Vagina (tissue), 2 donors: ENCODE measurements around the gene SUPT16H. TPM values are rescaled to one million over a fixed set of nuclear protein-coding genes. Genes with fewer than 3 reads are reported as not detected.
A peak's percentile ranks its signal among the peaks of the same experiment; 100 is the strongest.
"Not testable (repeated sequence)": the region's sequence is repeated elsewhere in the genome, so short reads cannot be mapped to it uniquely, and the experiment has no call there.

Source experiments
- DNase-seq, 2 donors: peaks; one replicate each; pipeline ENCODE4 v3.0.0-alpha.2; 2017; ENCODE audit errors: extremely low spot score in 2 of 2
- H3K27ac ChIP-seq: fragments of 200-600 bp; sonication (generic); one replicate; pipeline ENCODE4 v1.5.1; 2019
- H3K27me3 ChIP-seq: fragments of 200-600 bp; sonication (generic); one replicate; pipeline ENCODE4 v1.5.1; 2019
- H3K36me3 ChIP-seq, 2 donors: fragments of 200-600 bp; sonication (generic); one replicate each; pipeline ENCODE4 v1.5.1; 2017 to 2019
- H3K4me1 ChIP-seq: fragments of 200-600 bp; sonication (generic); one replicate; pipeline ENCODE4 v1.5.1; 2019
- H3K4me3 ChIP-seq, 2 donors: fragments of 200-600 bp; sonication (generic); 1 replicate in 1 of 2; 2 replicates in 1 of 2; pipeline ENCODE4 v1.5.1; 2016 to 2019
- H3K9me3 ChIP-seq: fragments of 200-600 bp; sonication (generic); one replicate; pipeline ENCODE4 v1.5.1; 2019
- CTCF ChIP-seq, 3 experiments: fragments of 450-650 bp in 2 of 3; fragments of 200-600 bp in 1 of 3; sonication (generic) in 1 of 3; IDR thresholded peaks; one replicate each; pipeline ENCODE4 v1.5.1; 2017 to 2019; ENCODE audit warnings: antibody characterized with exemption in 3 of 3, mild to moderate bottlenecking in 2 of 3, moderate library complexity in 2 of 3
- POLR2A ChIP-seq, 2 donors: fragments of 450-650 bp; IDR thresholded peaks; one replicate each; pipeline ENCODE4 v1.6.1; 2017; ENCODE audit warnings: antibody characterized with exemption in 2 of 2, mild to moderate bottlenecking in 2 of 2, moderate library complexity in 2 of 2
- POLR2AphosphoS5 ChIP-seq, 2 donors: sonication (generic); formaldehyde crosslinking; IDR thresholded peaks; one replicate each; pipeline ENCODE4 v1.9.0; 2017; ENCODE audit warnings: antibody characterized with exemption in 2 of 2, mild to moderate bottlenecking in 2 of 2, low read depth in 1 of 2; ENCODE audit not compliant: insufficient read depth in 1 of 2
- intact Hi-C: fragments of 100-400 bp; cut with DNase I; formaldehyde crosslinking; loops from one replicate; pipeline ENCODE4 v1.15.1; 2023
- small RNA-seq: library from RNA; depleted of rRNA; stranded (forward); fragments of <200 nt; gene quantifications from one replicate; pipeline ENCODE3, GENCODE V24; 2016
- total RNA-seq: library from RNA; depleted of rRNA; stranded (reverse); fragments of >200 nt; gene quantifications from one replicate; pipeline ENCODE4 v1.2.3, GENCODE V29; 2016

Gene SUPT16H
- total RNA-seq, 1 donor from 2014 or later, result 50.1 TPM

- H3K36me3 ChIP-seq, result no peaks in the 10 kb centered on the region
- H3K27ac ChIP-seq, result no peak overlapping the region
- DNase-seq, result no peak
Measured at GRCh38 chr14:21307637-21308036, 76.2 kb downstream of the SUPT16H start.

GRCh38 chr14:21302836-21303140, 81.0 kb downstream of the SUPT16H start:
- DNase-seq, H3K27ac ChIP-seq, H3K4me1 ChIP-seq, H3K27me3 ChIP-seq, H3K9me3 ChIP-seq, H3K4me3 ChIP-seq, intact Hi-C loops, H3K36me3 ChIP-seq: not testable (repeated sequence)

More at GRCh38 chr14:21307637-21308036, 76.2 kb downstream of the SUPT16H start:
- no peak for TF ChIP-seq POLR2AphosphoS5 (IDR thresholded peaks at IDR 0.05; ENCODE audit: insufficient read depth in 1 of 2, low read depth in 1 of 2)
- no peak for TF ChIP-seq CTCF (IDR thresholded peaks at IDR 0.05)
- TF ChIP-seq POLR2A (IDR thresholded peaks at IDR 0.05), result no peak
- Histone ChIP-seq H3K4me1 (peaks cover 6% of the 10 kb centered on the region), H3K9me3 (no peaks in the 10 kb centered on the region), H3K4me3 (no peak overlapping the region), H3K27me3 (no peaks in the 10 kb centered on the region)
- intact Hi-C loops, result no loop called here

GRCh38 chr14:21302013-21302835, 81.6 kb downstream of the SUPT16H start:
- Histone ChIP-seq H3K36me3 (no peaks in the 10 kb centered on the region), H3K4me3 (no peak overlapping the region), H3K27ac (no peak overlapping the region), H3K4me1 (no peaks in the 10 kb centered on the region), H3K27me3 (no peaks in the 10 kb centered on the region), H3K9me3 (no peaks in the 10 kb centered on the region)
- TF ChIP-seq CTCF (IDR thresholded peaks at IDR 0.05) (no peak), POLR2A (IDR thresholded peaks at IDR 0.05) (no peak), POLR2AphosphoS5 (IDR thresholded peaks at IDR 0.05; ENCODE audit: insufficient read depth in 1 of 2, low read depth in 1 of 2) (no peak)
- intact Hi-C loops, result no loop called here
- DNase-seq, result no peak

Small RNAs within 50 kb of the gene (small RNA-seq; reads per million reads assigned to genes)
- gene RN7SL650P, result not detected
- gene SNORD8, result 10,475 reads per million, percentile 100 among the genes with 10 or more reads in this experiment
- 21.1 reads per million, percentile 95 among the genes with 10 or more reads in this experiment for gene SNORD9

Other genes with a start within 250 kb of the SUPT16H start
- not detected for gene OR5AU1, start 228.0 kb downstream of the SUPT16H start, total RNA-seq
- 345 TPM for gene HNRNPC, start 114.6 kb downstream of the SUPT16H start, total RNA-seq
- not detected for gene RPGRIP1, start 103.9 kb downstream of the SUPT16H start, total RNA-seq
- 61.1 TPM for gene CHD8, start 72.1 kb upstream of the SUPT16H start, total RNA-seq
- 19.4 TPM for gene RAB2B, start 92.9 kb upstream of the SUPT16H start, total RNA-seq
- 23.3 TPM for gene TOX4, start 93.2 kb upstream of the SUPT16H start, total RNA-seq
- gene METTL3, start 127.3 kb upstream of the SUPT16H start, total RNA-seq, result 71.5 TPM
- gene SALL2, start 142.3 kb upstream of the SUPT16H start, total RNA-seq, result 9.8 TPM
- gene OR10G3, start 196.1 kb upstream of the SUPT16H start, total RNA-seq, result not detected